ENCODE data around the gene CPZ. TPM values are rescaled to one million over a fixed set of nuclear protein-coding genes. Genes with fewer than 3 reads are reported as not detected.

The CPZ gene
- polyA plus RNA-seq, 1 experiment: 70.9 TPM

DNA sequence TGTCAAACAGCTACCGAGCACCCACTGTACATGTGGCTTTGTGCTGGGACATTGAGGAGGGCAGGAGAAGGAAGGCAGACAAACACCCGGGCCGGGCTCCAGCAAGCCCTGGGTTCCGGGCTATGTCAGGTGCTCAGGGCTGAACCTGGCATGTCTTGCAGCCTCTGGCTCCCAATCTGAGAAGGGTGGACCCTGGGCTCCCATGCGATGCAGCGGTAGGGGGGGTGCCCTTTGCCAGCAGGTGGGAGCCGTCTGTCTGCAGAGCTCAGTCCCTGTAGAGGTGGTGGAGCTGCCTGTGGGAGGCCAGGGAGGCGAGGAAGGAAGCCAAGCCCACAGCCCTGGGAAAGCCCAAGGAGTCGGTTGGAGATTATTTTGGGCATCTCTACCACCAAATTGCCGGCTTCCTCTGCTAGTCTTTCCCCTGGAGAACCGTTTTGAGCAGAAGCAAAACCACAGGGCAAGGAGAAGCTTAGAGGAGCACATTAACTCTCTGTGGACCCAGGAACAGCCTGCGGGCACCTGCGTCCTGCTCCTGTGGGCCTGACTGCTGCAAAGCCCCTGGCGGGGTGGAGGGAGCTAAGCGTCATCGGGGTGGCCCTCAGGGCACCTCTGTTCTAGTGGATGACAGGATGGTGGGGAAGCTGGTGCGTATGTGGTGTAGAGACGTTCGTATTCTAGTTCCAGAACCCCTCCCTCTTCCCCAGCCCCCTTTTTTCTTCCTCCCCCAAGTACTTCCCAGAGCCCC, 10.3 kb downstream of the CPZ start:
- POLR2A ChIA-PET: no interaction called here
- DNase-seq (ENCODE audit: low read depth): no peak
- TF ChIP-seq, protein P1, sequence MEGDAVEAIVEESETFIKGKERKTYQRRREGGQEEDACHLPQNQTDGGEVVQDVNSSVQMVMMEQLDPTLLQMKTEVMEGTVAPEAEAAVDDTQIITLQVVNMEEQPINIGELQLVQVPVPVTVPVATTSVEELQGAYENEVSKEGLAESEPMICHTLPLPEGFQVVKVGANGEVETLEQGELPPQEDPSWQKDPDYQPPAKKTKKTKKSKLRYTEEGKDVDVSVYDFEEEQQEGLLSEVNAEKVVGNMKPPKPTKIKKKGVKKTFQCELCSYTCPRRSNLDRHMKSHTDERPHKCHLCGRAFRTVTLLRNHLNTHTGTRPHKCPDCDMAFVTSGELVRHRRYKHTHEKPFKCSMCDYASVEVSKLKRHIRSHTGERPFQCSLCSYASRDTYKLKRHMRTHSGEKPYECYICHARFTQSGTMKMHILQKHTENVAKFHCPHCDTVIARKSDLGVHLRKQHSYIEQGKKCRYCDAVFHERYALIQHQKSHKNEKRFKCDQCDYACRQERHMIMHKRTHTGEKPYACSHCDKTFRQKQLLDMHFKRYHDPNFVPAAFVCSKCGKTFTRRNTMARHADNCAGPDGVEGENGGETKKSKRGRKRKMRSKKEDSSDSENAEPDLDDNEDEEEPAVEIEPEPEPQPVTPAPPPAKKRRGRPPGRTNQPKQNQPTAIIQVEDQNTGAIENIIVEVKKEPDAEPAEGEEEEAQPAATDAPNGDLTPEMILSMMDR (IDR thresholded peaks at IDR 0.05; ENCODE audit: insufficient read depth, low read depth, low read length): no peak
- H3K27me3 ChIP-seq (ENCODE audit: control insufficient read depth, insufficient read depth, low read length): no peaks in the 10 kb centered on the region
- CTCF ChIA-PET: no interaction called here
- H3K36me3 ChIP-seq (ENCODE audit: control insufficient read depth, insufficient read depth, low read length): peaks cover 56% of the 10 kb centered on the region
- H3K4me3 ChIP-seq (ENCODE audit: low read depth, low read length): no peak overlapping the region

DNA sequence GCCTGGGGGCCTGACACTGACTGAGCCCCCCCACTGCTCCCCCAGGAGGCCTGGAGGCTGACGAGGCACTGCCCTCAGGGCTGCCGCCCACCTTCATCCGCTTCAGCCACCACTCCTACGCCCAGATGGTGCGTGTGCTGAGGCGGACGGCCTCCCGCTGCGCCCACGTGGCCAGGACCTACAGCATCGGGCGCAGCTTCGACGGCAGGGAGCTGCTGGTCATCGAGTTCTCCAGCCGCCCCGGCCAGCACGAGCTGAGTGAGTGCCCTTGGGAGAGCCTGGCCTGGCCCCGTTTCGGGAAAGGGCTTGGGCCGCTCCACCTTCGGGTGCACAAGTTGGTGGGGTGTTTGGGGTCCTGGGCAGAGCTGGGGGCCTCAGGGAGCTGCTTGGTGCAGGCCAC, 11.4 kb downstream of the CPZ start:
- no peak for DNase-seq (ENCODE audit: low read depth)
- Histone ChIP-seq H3K36me3 (ENCODE audit: control insufficient read depth, insufficient read depth, low read length) (peaks cover 60% of the 10 kb centered on the region), H3K4me3 (ENCODE audit: low read depth, low read length) (no peak overlapping the region), H3K27me3 (ENCODE audit: control insufficient read depth, insufficient read depth, low read length) (no peaks in the 10 kb centered on the region)
- CTCF ChIA-PET: interaction anchor here (0.5 kb wide), 1 partner anchor 62 kb away, joined by 3 read pairs; no protein-coding TSS in a partner anchor
- POLR2A ChIA-PET: no interaction called here
- TF ChIP-seq, protein P1 (IDR thresholded peaks at IDR 0.05; ENCODE audit: insufficient read depth, low read depth, low read length): no peak

DNA sequence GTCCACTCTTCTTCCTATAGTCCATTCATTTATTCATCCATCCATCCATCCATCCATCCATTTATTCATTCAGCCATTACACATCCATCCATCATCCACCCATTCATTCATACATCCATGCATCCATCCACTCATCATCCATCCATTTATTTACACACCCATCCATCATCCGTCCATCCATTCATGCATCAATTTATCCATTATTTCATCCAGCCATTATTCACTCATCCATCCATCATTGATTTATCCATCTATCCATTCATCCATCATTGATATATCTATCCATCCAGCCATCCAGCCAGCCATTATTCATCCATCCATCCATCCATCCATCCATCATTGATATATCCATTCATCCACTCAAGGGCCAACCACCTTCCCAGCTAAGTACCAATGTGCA, 12.7 kb downstream of the CPZ start:
- TF ChIP-seq, protein P1 (IDR thresholded peaks at IDR 0.05; ENCODE audit: insufficient read depth, low read depth, low read length): no peak
- H3K36me3 ChIP-seq (ENCODE audit: control insufficient read depth, insufficient read depth, low read length): peaks cover 62% of the 10 kb centered on the region
- ChIA-PET CTCF (interaction anchor here (0.6 to 1.7 kb wide), 5 partner anchors 8 to 146 kb away, joined by 3 to 4 read pairs (median 3); no protein-coding TSS in a partner anchor), POLR2A (no interaction called here)
- H3K4me3 ChIP-seq (ENCODE audit: low read depth, low read length): no peak overlapping the region
- no peaks in the 10 kb centered on the region for H3K27me3 ChIP-seq (ENCODE audit: control insufficient read depth, insufficient read depth, low read length)
- no peak for DNase-seq (ENCODE audit: low read depth)

DNA sequence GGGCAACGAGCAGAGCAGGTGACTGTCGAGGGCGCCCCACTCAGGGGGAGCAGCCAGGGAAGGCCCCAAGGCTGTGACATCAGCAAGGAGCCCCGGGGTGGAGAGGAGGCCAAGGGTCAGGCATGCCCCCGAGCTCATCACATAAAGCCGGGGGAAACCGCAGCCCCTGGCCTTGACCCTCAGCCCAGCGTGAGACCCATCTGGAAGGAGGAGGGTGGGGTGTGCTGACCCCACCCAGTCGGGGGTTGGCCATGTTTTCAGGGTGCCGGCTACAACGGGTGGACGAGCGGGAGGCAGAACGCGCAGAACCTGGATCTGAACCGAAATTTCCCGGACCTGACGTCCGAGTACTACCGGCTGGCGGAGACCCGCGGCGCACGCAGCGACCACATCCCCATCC, 13.9 kb downstream of the CPZ start:
- Histone ChIP-seq H3K36me3 (ENCODE audit: control insufficient read depth, insufficient read depth, low read length) (peaks cover 63% of the 10 kb centered on the region), H3K4me3 (ENCODE audit: low read depth, low read length) (no peak overlapping the region), H3K27me3 (ENCODE audit: control insufficient read depth, insufficient read depth, low read length) (no peaks in the 10 kb centered on the region)
- CTCF ChIA-PET: interaction anchor here (1.1 to 2.4 kb wide), 8 partner anchors 9 to 145 kb away, joined by 3 to 11 read pairs (median 4); no protein-coding TSS in a partner anchor
- DNase-seq (ENCODE audit: low read depth): no peak
- TF ChIP-seq, protein P1 (IDR thresholded peaks at IDR 0.05; ENCODE audit: insufficient read depth, low read depth, low read length): no peak
- POLR2A ChIA-PET: no interaction called here

DNA sequence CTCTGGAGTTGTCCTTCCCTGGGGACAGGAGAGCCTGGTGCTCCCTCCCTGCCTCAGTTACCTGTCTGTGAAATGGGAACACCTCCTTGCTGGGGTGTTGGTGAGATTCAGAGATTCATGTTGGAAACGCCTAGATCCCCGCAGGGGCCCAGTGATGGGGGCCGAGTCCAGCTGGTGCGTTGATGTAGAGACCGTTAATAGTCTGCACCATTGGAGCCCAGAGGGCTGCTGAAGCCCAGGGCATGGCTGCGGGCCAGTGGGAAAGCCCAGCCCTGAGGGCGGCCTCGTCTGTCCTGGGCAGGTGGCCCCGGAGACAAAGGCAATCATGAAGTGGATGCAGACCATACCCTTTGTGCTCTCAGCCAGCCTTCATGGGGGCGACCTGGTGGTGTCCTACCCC, 14.4 kb downstream of the CPZ start:
- Histone ChIP-seq H3K27me3 (ENCODE audit: control insufficient read depth, insufficient read depth, low read length) (no peaks in the 10 kb centered on the region), H3K36me3 (ENCODE audit: control insufficient read depth, insufficient read depth, low read length) (peaks cover 61% of the 10 kb centered on the region), H3K4me3 (ENCODE audit: low read depth, low read length) (no peak overlapping the region)
- TF ChIP-seq, protein P1 (IDR thresholded peaks at IDR 0.05; ENCODE audit: insufficient read depth, low read depth, low read length): no peak
- CTCF ChIA-PET: interaction anchor here (0.5 to 2.4 kb wide), 18 partner anchors 8 to 156 kb away, joined by 3 to 18 read pairs (median 4); no protein-coding TSS in a partner anchor
- POLR2A ChIA-PET: no interaction called here
- DNase-seq (ENCODE audit: low read depth): no peak
